OCI-LY1 (cell line): Measurements from ENCODE around the gene DCC.

Source experiments
- H2AFZ ChIP-seq: fragments of 200-600 bp; sonication (generic), shearing (Covaris generic); 2 replicates; pipeline ENCODE4 v1.6.0; 2014; ENCODE audit warnings: antibody characterized with exemption, mild to moderate bottlenecking, low read length
- H3F3A ChIP-seq: fragments of 200-600 bp; sonication (generic), shearing (Covaris generic); 2 replicates; pipeline ENCODE4 v1.6.0; 2014; ENCODE audit warnings: mild to moderate bottlenecking, antibody characterized with exemption, low read length, moderate library complexity; ENCODE audit not compliant: insufficient read depth
- H3K27ac ChIP-seq: fragments of 200-600 bp; sonication (generic); 2 replicates; pipeline ENCODE4 v1.5.1; 2014; ENCODE audit warnings: low read length, mixed run types, mild to moderate bottlenecking, low read depth; ENCODE audit not compliant: poor library complexity, severe bottlenecking
- H3K27me3 ChIP-seq: fragments of 200-600 bp; sonication (generic); 2 replicates; pipeline ENCODE4 v1.6.0; 2014; ENCODE audit warnings: antibody characterized with exemption, mild to moderate bottlenecking, low read length, moderate library complexity; ENCODE audit not compliant: insufficient read depth
- H3K36me3 ChIP-seq: fragments of 200-600 bp; sonication (generic); 2 replicates; pipeline ENCODE4 v1.6.1; 2014; ENCODE audit warnings: mild to moderate bottlenecking, antibody characterized with exemption, low read length, moderate library complexity, mixed read lengths; ENCODE audit not compliant: insufficient read depth
- H3K4me1 ChIP-seq: fragments of 200-600 bp; sonication (generic); 2 replicates; pipeline ENCODE4 v1.5.1; 2014; ENCODE audit warnings: mild to moderate bottlenecking, low read length, moderate library complexity; ENCODE audit not compliant: insufficient read depth, severe bottlenecking
- H3K4me2 ChIP-seq: fragments of 200-600 bp; sonication (generic), shearing (Covaris generic); 2 replicates; pipeline ENCODE4 v1.6.1; 2014; ENCODE audit warnings: low read length
- H3K4me3 ChIP-seq: fragments of 200-600 bp; sonication (generic); 2 replicates; pipeline ENCODE4 v1.5.1; 2014; ENCODE audit warnings: low read length, low read depth, mild to moderate bottlenecking, mixed read lengths; ENCODE audit not compliant: poor library complexity, severe bottlenecking
- H3K79me2 ChIP-seq: fragments of 200-600 bp; shearing (Covaris generic); 2 replicates; pipeline ENCODE4 v1.6.1; 2016; ENCODE audit warnings: mixed run types, low read length, mixed read lengths; ENCODE audit not compliant: insufficient read depth
- H3K9ac ChIP-seq: fragments of 200-600 bp; sonication (generic), shearing (Covaris generic); 2 replicates; pipeline ENCODE4 v1.6.1; 2014; ENCODE audit warnings: mild to moderate bottlenecking, low read length, mixed read lengths
- H3K9me2 ChIP-seq: fragments of 200-600 bp; sonication (generic), shearing (Covaris generic); 2 replicates; pipeline ENCODE4 v1.6.1; 2014; ENCODE audit warnings: low read depth, mild to moderate bottlenecking, low read length, mixed read lengths
- H3K9me3 ChIP-seq: fragments of 200-600 bp; shearing (Covaris generic); 2 replicates; pipeline ENCODE4 v1.6.1; 2014; ENCODE audit warnings: low read length, mixed read lengths
- H4K20me1 ChIP-seq: fragments of 200-600 bp; sonication (generic), shearing (Covaris generic); 2 replicates; pipeline ENCODE4 v1.6.0; 2016; ENCODE audit warnings: mild to moderate bottlenecking, low read length; ENCODE audit not compliant: insufficient read depth
- CTCF ChIP-seq: fragments of 200-600 bp; sonication (generic), shearing (Covaris generic); IDR thresholded peaks from 2 replicates; pipeline ENCODE4 v1.5.1; 2017; ENCODE audit warnings: mild to moderate bottlenecking, antibody characterized with exemption, low read length, moderate library complexity, mixed read lengths
- EZH2 ChIP-seq: fragments of 200-600 bp; sonication (generic), shearing (Covaris generic); IDR thresholded peaks from 2 replicates; pipeline ENCODE4 v1.8.0; 2017; ENCODE audit warnings: borderline replicate concordance, mixed run types, mild to moderate bottlenecking, antibody characterized with exemption, low read length, moderate library complexity, mixed read lengths

Gene DCC

GRCh38 chr18:53153281-53153680 lies 813.3 kb downstream of the DCC start:
- H3K79me2 ChIP-seq = no peaks in the 10 kb centered on the region
- TF ChIP-seq EZH2 (no peak), CTCF (peak; percentile 61)
- H3K9me3 ChIP-seq = no peaks in the 10 kb centered on the region
- H3K27me3 ChIP-seq = no peaks in the 10 kb centered on the region
- H3K4me2 ChIP-seq = no peak overlapping the region
- no peaks in the 10 kb centered on the region for H3K36me3 ChIP-seq
- H3K27ac ChIP-seq = no peak overlapping the region
- no peaks in the 10 kb centered on the region for H3F3A ChIP-seq
- H4K20me1 ChIP-seq = no peaks in the 10 kb centered on the region
- no peaks in the 10 kb centered on the region for H3K9me2 ChIP-seq
- H3K4me1 ChIP-seq = no peaks in the 10 kb centered on the region
- H3K4me3 ChIP-seq = no peak overlapping the region
- H3K9ac ChIP-seq = no peak overlapping the region
- no peak overlapping the region for H2AFZ ChIP-seq

DNA sequence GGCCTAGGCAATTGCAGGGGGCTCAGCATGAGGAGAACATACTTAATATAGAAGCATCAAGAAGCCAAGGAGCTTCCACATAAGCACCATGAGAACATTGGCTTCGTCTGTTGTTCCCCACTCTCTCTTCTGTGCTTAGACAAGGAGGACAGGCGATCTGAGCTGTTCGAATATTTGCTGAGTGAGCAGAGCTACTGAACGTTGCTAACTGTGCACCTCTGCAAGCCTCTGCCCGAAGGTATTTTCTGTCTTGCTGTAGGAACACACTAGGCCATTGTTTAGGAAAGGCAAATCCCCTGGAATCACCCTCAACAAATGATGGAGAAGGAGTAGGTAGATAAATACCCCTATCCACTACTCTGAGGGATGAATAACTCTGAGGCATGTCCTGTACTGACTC lies 813.8 kb downstream of the DCC start:
- Histone ChIP-seq H3K4me2 (no peak overlapping the region), H3F3A (no peaks in the 10 kb centered on the region), H4K20me1 (no peaks in the 10 kb centered on the region), H3K27ac (no peak overlapping the region), H3K9me3 (no peaks in the 10 kb centered on the region), H3K79me2 (no peaks in the 10 kb centered on the region), H3K9ac (no peak overlapping the region), H3K4me3 (no peak overlapping the region), H3K27me3 (no peaks in the 10 kb centered on the region), H3K4me1 (no peaks in the 10 kb centered on the region), H3K9me2 (no peaks in the 10 kb centered on the region), H2AFZ (no peak overlapping the region), H3K36me3 (no peaks in the 10 kb centered on the region)
- TF ChIP-seq EZH2 = no peak
- TF ChIP-seq CTCF = no peak

GRCh38 chr18:53165770-53166169 lies 825.8 kb downstream of the DCC start:
- no peaks in the 10 kb centered on the region for H3K4me1 ChIP-seq
- H2AFZ ChIP-seq = no peak overlapping the region
- no peak overlapping the region for H3K27ac ChIP-seq
- no peak overlapping the region for H3K9ac ChIP-seq
- no peaks in the 10 kb centered on the region for H3K9me3 ChIP-seq
- no peak overlapping the region for H3K4me2 ChIP-seq
- no peaks in the 10 kb centered on the region for H3F3A ChIP-seq
- TF ChIP-seq EZH2 (no peak), CTCF (no peak)
- H3K9me2 ChIP-seq = no peaks in the 10 kb centered on the region
- H3K27me3 ChIP-seq = no peaks in the 10 kb centered on the region
- no peaks in the 10 kb centered on the region for H3K79me2 ChIP-seq
- no peaks in the 10 kb centered on the region for H3K36me3 ChIP-seq
- H4K20me1 ChIP-seq = no peaks in the 10 kb centered on the region
- no peak overlapping the region for H3K4me3 ChIP-seq
